ENCODE measurements around the gene LPAR6.

The LPAR6 gene

GRCh38 chr13:48393030-48393697 lies 19.7 kb downstream of the LPAR6 start:
- in situ Hi-C loops (cut with HindIII; ENCODE audit: low pct_ligation_motif_present, low pct_unique_long_range_greater_than_20kb, low sequenced_read_pairs): no loop called here
- DNase-seq: no peak

- in situ Hi-C loops (cut with HindIII; ENCODE audit: low pct_ligation_motif_present, low pct_unique_long_range_greater_than_20kb, low sequenced_read_pairs): no loop called here
- no peak for DNase-seq
Measured at GRCh38 chr13:48391257-48391656, 21.7 kb downstream of the LPAR6 start.

- DNase-seq: no peak
- in situ Hi-C loops (cut with HindIII; ENCODE audit: low pct_ligation_motif_present, low pct_unique_long_range_greater_than_20kb, low sequenced_read_pairs): no loop called here
Measured at GRCh38 chr13:48386816-48387215, 26.1 kb downstream of the LPAR6 start.

GRCh38 chr13:48383384-48383783 lies 29.5 kb downstream of the LPAR6 start:
- DNase-seq: no peak
- in situ Hi-C loops (cut with HindIII; ENCODE audit: low pct_ligation_motif_present, low pct_unique_long_range_greater_than_20kb, low sequenced_read_pairs): no loop called here

- in situ Hi-C loops (cut with HindIII; ENCODE audit: low pct_ligation_motif_present, low pct_unique_long_range_greater_than_20kb, low sequenced_read_pairs): no loop called here
Measured at GRCh38 chr13:48380581-48380980, 32.3 kb downstream of the LPAR6 start.

GRCh38 chr13:48377857-48378256 lies 35.1 kb downstream of the LPAR6 start:
- DNase-seq: no peak
- in situ Hi-C loops (cut with HindIII; ENCODE audit: low pct_ligation_motif_present, low pct_unique_long_range_greater_than_20kb, low sequenced_read_pairs): no loop called here

More at GRCh38 chr13:48380581-48380980, 32.3 kb downstream of the LPAR6 start:
- DNase-seq: no peak

- DNase-seq: no peak
- in situ Hi-C loops (cut with HindIII; ENCODE audit: low pct_ligation_motif_present, low pct_unique_long_range_greater_than_20kb, low sequenced_read_pairs): no loop called here
Measured at GRCh38 chr13:48370815-48371214, 42.1 kb downstream of the LPAR6 start.

- no peak for DNase-seq
- in situ Hi-C loops (cut with HindIII; ENCODE audit: low pct_ligation_motif_present, low pct_unique_long_range_greater_than_20kb, low sequenced_read_pairs): no loop called here
Measured at GRCh38 chr13:48369988-48370387, 42.9 kb downstream of the LPAR6 start.
